ENCODE data around the gene THSD4.
"Not testable (repeated sequence)": the region's sequence is repeated elsewhere in the genome, so short reads cannot be mapped to it uniquely, and the experiment has no call there.

The THSD4 gene

DNA sequence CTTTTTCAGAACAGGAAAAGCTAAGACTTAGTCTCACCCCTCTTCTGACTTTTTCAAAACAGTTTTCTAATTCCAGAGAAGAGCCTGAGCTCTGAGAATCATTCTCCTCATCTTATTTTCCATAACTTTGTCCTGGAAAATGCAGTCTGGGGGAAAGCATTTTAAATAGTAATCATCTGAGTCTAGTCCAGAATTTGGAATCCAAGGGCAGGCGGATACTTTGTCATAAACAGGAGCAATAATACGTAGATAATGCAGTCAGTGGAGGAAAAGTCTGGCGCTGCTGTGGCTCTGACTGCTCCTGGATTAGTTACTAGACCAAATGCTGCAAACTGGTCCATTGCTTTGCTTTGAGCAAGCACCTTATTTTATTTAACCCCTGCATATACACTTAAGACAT, 285.0 kb downstream of the THSD4 start:
- Histone ChIP-seq H4K20me1 (ENCODE audit: insufficient read depth) (no peaks in the 10 kb centered on the region), H3K4me1 (ENCODE audit: low read depth, poor library complexity, severe bottlenecking) (no peaks in the 10 kb centered on the region), H3K36me3 (ENCODE audit: insufficient read depth) (no peaks in the 10 kb centered on the region), H3K27ac (no peak overlapping the region), H2AFZ (ENCODE audit: low read depth) (no peak overlapping the region), H3K4me3 (IDR thresholded peaks at IDR 0.05; ENCODE audit: insufficient read depth, low read depth, low read length) (no peak overlapping the region), H3K4me2 (no peak overlapping the region), H3K79me2 (ENCODE audit: insufficient read depth, low read depth) (no peaks in the 10 kb centered on the region), H3K27me3 (ENCODE audit: insufficient read depth, low read depth) (no peaks in the 10 kb centered on the region), H3K9ac (no peak overlapping the region)
- TF ChIP-seq, protein P1, sequence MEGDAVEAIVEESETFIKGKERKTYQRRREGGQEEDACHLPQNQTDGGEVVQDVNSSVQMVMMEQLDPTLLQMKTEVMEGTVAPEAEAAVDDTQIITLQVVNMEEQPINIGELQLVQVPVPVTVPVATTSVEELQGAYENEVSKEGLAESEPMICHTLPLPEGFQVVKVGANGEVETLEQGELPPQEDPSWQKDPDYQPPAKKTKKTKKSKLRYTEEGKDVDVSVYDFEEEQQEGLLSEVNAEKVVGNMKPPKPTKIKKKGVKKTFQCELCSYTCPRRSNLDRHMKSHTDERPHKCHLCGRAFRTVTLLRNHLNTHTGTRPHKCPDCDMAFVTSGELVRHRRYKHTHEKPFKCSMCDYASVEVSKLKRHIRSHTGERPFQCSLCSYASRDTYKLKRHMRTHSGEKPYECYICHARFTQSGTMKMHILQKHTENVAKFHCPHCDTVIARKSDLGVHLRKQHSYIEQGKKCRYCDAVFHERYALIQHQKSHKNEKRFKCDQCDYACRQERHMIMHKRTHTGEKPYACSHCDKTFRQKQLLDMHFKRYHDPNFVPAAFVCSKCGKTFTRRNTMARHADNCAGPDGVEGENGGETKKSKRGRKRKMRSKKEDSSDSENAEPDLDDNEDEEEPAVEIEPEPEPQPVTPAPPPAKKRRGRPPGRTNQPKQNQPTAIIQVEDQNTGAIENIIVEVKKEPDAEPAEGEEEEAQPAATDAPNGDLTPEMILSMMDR (conservative IDR thresholded peaks at IDR 0.05; ENCODE audit: low read depth, low read length) = no peak

GRCh38 chr15:71401728-71402127, 286.5 kb downstream of the THSD4 start:
- not testable (repeated sequence) for H3K27me3 ChIP-seq (ENCODE audit: insufficient read depth, low read depth); H3K4me1 ChIP-seq (ENCODE audit: low read depth, poor library complexity, severe bottlenecking); H3K4me2 ChIP-seq; H3K27ac ChIP-seq; H4K20me1 ChIP-seq (ENCODE audit: insufficient read depth); H3K36me3 ChIP-seq (ENCODE audit: insufficient read depth); H2AFZ ChIP-seq (ENCODE audit: low read depth); H3K79me2 ChIP-seq (ENCODE audit: insufficient read depth, low read depth); H3K4me3 ChIP-seq (IDR thresholded peaks at IDR 0.05; ENCODE audit: insufficient read depth, low read depth, low read length); H3K9ac ChIP-seq

GRCh38 chr15:71409541-71409940, 294.3 kb downstream of the THSD4 start:
- no peaks in the 10 kb centered on the region for H3K36me3 ChIP-seq (ENCODE audit: insufficient read depth)
- H3K27me3 ChIP-seq (ENCODE audit: insufficient read depth, low read depth) = no peaks in the 10 kb centered on the region
- H3K4me2 ChIP-seq = no peak overlapping the region
- no peaks in the 10 kb centered on the region for H4K20me1 ChIP-seq (ENCODE audit: insufficient read depth)
- H3K9ac ChIP-seq = no peak overlapping the region
- H3K79me2 ChIP-seq (ENCODE audit: insufficient read depth, low read depth) = no peaks in the 10 kb centered on the region
- no peaks in the 10 kb centered on the region for H3K4me1 ChIP-seq (ENCODE audit: low read depth, poor library complexity, severe bottlenecking)
- no peak overlapping the region for H2AFZ ChIP-seq (ENCODE audit: low read depth)
- H3K27ac ChIP-seq = no peak overlapping the region
- H3K4me3 ChIP-seq (IDR thresholded peaks at IDR 0.05; ENCODE audit: insufficient read depth, low read depth, low read length) = no peak overlapping the region
- TF ChIP-seq, protein P1 (conservative IDR thresholded peaks at IDR 0.05; ENCODE audit: low read depth, low read length) = no peak

GRCh38 chr15:71410347-71410746, 295.1 kb downstream of the THSD4 start:
- Histone ChIP-seq H4K20me1 (ENCODE audit: insufficient read depth) (no peaks in the 10 kb centered on the region), H3K36me3 (ENCODE audit: insufficient read depth) (no peaks in the 10 kb centered on the region), H3K4me2 (no peak overlapping the region), H3K79me2 (ENCODE audit: insufficient read depth, low read depth) (no peaks in the 10 kb centered on the region), H3K27ac (no peak overlapping the region), H2AFZ (ENCODE audit: low read depth) (no peak overlapping the region), H3K27me3 (ENCODE audit: insufficient read depth, low read depth) (no peaks in the 10 kb centered on the region), H3K9ac (no peak overlapping the region), H3K4me1 (ENCODE audit: low read depth, poor library complexity, severe bottlenecking) (no peaks in the 10 kb centered on the region), H3K4me3 (IDR thresholded peaks at IDR 0.05; ENCODE audit: insufficient read depth, low read depth, low read length) (no peak overlapping the region)
- TF ChIP-seq, protein P1 (conservative IDR thresholded peaks at IDR 0.05; ENCODE audit: low read depth, low read length) = no peak

- Histone ChIP-seq H3K4me1 (ENCODE audit: low read depth, poor library complexity, severe bottlenecking) (no peaks in the 10 kb centered on the region), H2AFZ (ENCODE audit: low read depth) (no peak overlapping the region), H3K79me2 (ENCODE audit: insufficient read depth, low read depth) (no peaks in the 10 kb centered on the region), H3K4me3 (IDR thresholded peaks at IDR 0.05; ENCODE audit: insufficient read depth, low read depth, low read length) (no peak overlapping the region), H3K9ac (no peak overlapping the region), H3K36me3 (ENCODE audit: insufficient read depth) (no peaks in the 10 kb centered on the region), H3K27ac (no peak overlapping the region), H3K27me3 (ENCODE audit: insufficient read depth, low read depth) (no peaks in the 10 kb centered on the region), H3K4me2 (no peak overlapping the region), H4K20me1 (ENCODE audit: insufficient read depth) (no peaks in the 10 kb centered on the region)
- TF ChIP-seq, protein P1 (conservative IDR thresholded peaks at IDR 0.05; ENCODE audit: low read depth, low read length) = no peak
Observed at GRCh38 chr15:71411538-71412482, 296.5 kb downstream of the THSD4 start.
